GM12878 (cell line): ENCODE measurements around the gene SPATA32. TPM values are rescaled to one million over a fixed set of nuclear protein-coding genes. Genes with fewer than 3 reads are reported as not detected.
A peak's percentile ranks its signal among the peaks of the same experiment; 100 is the strongest.

ENCODE experiments used
- ATAC-seq: fragments of 200-7000 bp; cut with Tn5 transposase; 3 replicates; pipeline ENCODE4 v1.9.1; 2020; ENCODE audit warnings: mild to moderate bottlenecking, moderate library complexity
- BruUV-seq: library from RNA; stranded (reverse); fragments of 400-500 nt; replicated peaks from 2 replicates; lab custom pipeline; 2021; lab: Mats Ljungman, UMichigan
- CTCF ChIA-PET: fragments of 300-600 bp; sonication (Branson Sonifier 250); formaldehyde crosslinking; extraction: SDS; loops from one replicate; lab custom pipeline; 2021; ENCODE audit warnings: inconsistent platforms; lab: Yijun Ruan, JAX
- POLR2A ChIA-PET: fragments of 350-600 bp; formaldehyde crosslinking; extraction: SDS; loops from one replicate; lab custom pipeline; 2021; ENCODE audit warnings: inconsistent platforms; lab: Charles Lee
- RAD21 ChIA-PET: fragments of 300-600 bp; sonication (Branson Sonifier 250); formaldehyde crosslinking; loops from one replicate; lab custom pipeline; 2023; ENCODE audit warnings: antibody characterized with exemption; ENCODE audit not compliant: unreplicated experiment; lab: Charles Lee
- SMC1A ChIA-PET: fragments of 300-600 bp; sonication (Branson Sonifier 250); formaldehyde crosslinking; loops from one replicate; lab custom pipeline; 2023; ENCODE audit not compliant: unreplicated experiment, uncharacterized antibody; lab: Charles Lee
- DNase-seq: peaks from one replicate; pipeline ENCODE4 v3.0.0-alpha.2; 2011; ENCODE audit warnings: low read depth, low spot score
- FAIRE-seq: peaks from 3 replicates; lab custom pipeline; 2011; peaks lifted over from hg19 to GRCh38; lab: Jason Lieb, UNC
- H2AFZ ChIP-seq: 2 replicates; pipeline ENCODE4 v1.6.0; 2011; ENCODE audit warnings: low read depth, low read length, control low read depth; ENCODE audit not compliant: control insufficient read depth
- H3K27ac ChIP-seq: 2 replicates; pipeline ENCODE4 v1.5.1; 2011; ENCODE audit warnings: control low read depth; ENCODE audit not compliant: control insufficient read depth, insufficient read depth
- H3K27me3 ChIP-seq, 2 experiments: replicated peaks in 1 of 2; 2 replicates each; pipeline versions ENCODE4 v1.6.0 to v1.6.1; 2011; ENCODE audit warnings: low read length in 1 of 2; ENCODE audit not compliant: control insufficient read depth in 2 of 2, insufficient read depth in 2 of 2
- H3K36me3 ChIP-seq, 2 experiments: 2 replicates each; pipeline ENCODE4 v1.5.1; 2011; ENCODE audit warnings: low read length in 1 of 2; ENCODE audit not compliant: control insufficient read depth in 2 of 2, insufficient read depth in 2 of 2
- H3K4me1 ChIP-seq: 2 replicates; pipeline ENCODE4 v1.6.1; 2011; ENCODE audit warnings: mild to moderate bottlenecking, low read length, moderate library complexity, mixed read lengths; ENCODE audit not compliant: control insufficient read depth, insufficient read depth
- H3K4me2 ChIP-seq: 2 replicates; pipeline ENCODE4 v1.6.0; 2011; ENCODE audit warnings: control low read depth; ENCODE audit not compliant: control insufficient read depth, insufficient read depth
- H3K4me3 ChIP-seq: fragments of 200-600 bp; sonication (generic); 2 replicates; pipeline ENCODE4 v1.5.1; 2016
- H3K79me2 ChIP-seq: 2 replicates; pipeline ENCODE4 v1.6.0; 2011; ENCODE audit warnings: low read length; ENCODE audit not compliant: control insufficient read depth, insufficient read depth
- H3K9ac ChIP-seq: 2 replicates; pipeline ENCODE4 v1.8.0; 2011; ENCODE audit warnings: low read length, control low read depth, mixed read lengths; ENCODE audit not compliant: control insufficient read depth, insufficient read depth
- H3K9me3 ChIP-seq: replicated peaks from 3 replicates; pipeline ENCODE4 v1.5.1; 2011; ENCODE audit warnings: mild to moderate bottlenecking, low read length; ENCODE audit not compliant: control insufficient read depth, insufficient read depth
- H4K20me1 ChIP-seq: 2 replicates; pipeline ENCODE4 v1.6.0; 2011; ENCODE audit not compliant: control insufficient read depth, insufficient read depth
- ATF7 ChIP-seq: fragments of 450-650 bp; IDR thresholded peaks from 2 replicates; pipeline ENCODE4 v1.6.1; 2016; ENCODE audit warnings: low read depth, mild to moderate bottlenecking
- CEBPB ChIP-seq, 2 experiments: fragments of 150-350 bp in 1 of 2; IDR thresholded peaks; 2 replicates each; pipeline ENCODE4 v1.6.1; 2012 to 2014; ENCODE audit warnings: low read depth in 2 of 2, low read length in 2 of 2, borderline replicate concordance in 1 of 2, inconsistent platforms in 1 of 2
- HDAC6 ChIP-seq: fragments of 200-600 bp; sonication (generic); IDR thresholded peaks from one replicate; pipeline ENCODE4 v1.8.0; 2017; ENCODE audit warnings: antibody characterized with exemption; ENCODE audit not compliant: unreplicated experiment
- HDGF ChIP-seq: fragments of 450-650 bp; IDR thresholded peaks from 2 replicates; pipeline ENCODE4 v1.6.1; 2016; ENCODE audit warnings: antibody characterized with exemption
- IKZF1 ChIP-seq: fragments of 450-650 bp; conservative IDR thresholded peaks from 2 replicates; pipeline ENCODE4 v1.6.1; 2017; ENCODE audit warnings: antibody characterized with exemption, mild to moderate bottlenecking
- IKZF2 ChIP-seq, 2 experiments: fragments of 450-650 bp; IDR thresholded peaks; 2 replicates each; pipeline ENCODE4 v1.6.1; 2017; ENCODE audit warnings: mild to moderate bottlenecking in 2 of 2, moderate library complexity in 2 of 2
- JUNB ChIP-seq: IDR thresholded peaks from 2 replicates; pipeline ENCODE4 v1.6.1; 2016; ENCODE audit warnings: antibody characterized with exemption, mild to moderate bottlenecking
- LARP7 ChIP-seq: fragments of 450-650 bp; IDR thresholded peaks from 2 replicates; pipeline ENCODE4 v1.6.1; 2017; ENCODE audit warnings: mild to moderate bottlenecking
- NFIC ChIP-seq: IDR thresholded peaks from 2 replicates; pipeline ENCODE4 v1.6.1; 2012; ENCODE audit warnings: low read depth, mild to moderate bottlenecking, inconsistent platforms, low read length, moderate library complexity
- POLR2A ChIP-seq: IDR thresholded peaks from 2 replicates; pipeline ENCODE4 v1.6.1; 2011; ENCODE audit warnings: low read depth, mild to moderate bottlenecking, low read length
- RB1 ChIP-seq: fragments of 450-650 bp; formaldehyde crosslinking; IDR thresholded peaks from 2 replicates; pipeline ENCODE4 v1.6.1; 2017; ENCODE audit warnings: mild to moderate bottlenecking, borderline replicate concordance
- SIX5 ChIP-seq: IDR thresholded peaks from 2 replicates; pipeline ENCODE4 v1.6.1; 2011; ENCODE audit warnings: mild to moderate bottlenecking, low read depth, low read length, moderate library complexity; ENCODE audit not compliant: severe bottlenecking
- SRF ChIP-seq, 2 experiments: IDR thresholded peaks; 2 replicates each; pipeline ENCODE4 v1.6.1; 2011; ENCODE audit warnings: low read depth in 2 of 2, low read length in 2 of 2, mild to moderate bottlenecking in 1 of 2, moderate library complexity in 1 of 2
- ZNF24 ChIP-seq: fragments of 450-650 bp; IDR thresholded peaks from 2 replicates; pipeline ENCODE4 v1.6.1; 2017; ENCODE audit warnings: antibody characterized with exemption, mild to moderate bottlenecking
- ZSCAN29 ChIP-seq: fragments of 450-650 bp; IDR thresholded peaks from 2 replicates; pipeline ENCODE4 v1.6.1; 2017; ENCODE audit warnings: mild to moderate bottlenecking, moderate library complexity
- WGBS: methylation state at CpG from one replicate; pipeline ENCODE4 v1.1.6; 2016; ENCODE audit warnings: low lambda C conversion rate; ENCODE audit not compliant: insufficient replicate concordance, insufficient coverage; ENCODE audit errors: missing lambda C conversion rate; 5-methylcytosine and 5-hydroxymethylcytosine counted together
- in situ Hi-C: fragments of 300-500 bp; cut with MboI; formaldehyde crosslinking; loops from 9 replicates; pipeline ENCODE4 v1.14.3; 2018; ENCODE audit warnings: mixed read lengths
- intact Hi-C: fragments of 100-400 bp; cut with micrococcal nuclease; formaldehyde crosslinking; loops from one replicate; pipeline ENCODE4 v1.14.2; 2022; ENCODE audit not compliant: unreplicated experiment
- polyA plus RNA-seq, 11 experiments: library from polyadenylated mRNA; depleted of rRNA in 4 of 11; unstranded in 6 of 11; stranded (reverse) in 5 of 11; fragments of >200 nt; fragmentation: Nextera tagmentation in 4 of 11; fragmentation: Illumina TruSeq in 1 of 11; extraction: Ambion mirVana in 4 of 11; extraction: Trizol in 1 of 11; gene quantifications; 1 replicate in 1 of 11; 2 replicates in 10 of 11; pipeline versions ENCODE4 v1.2.1 to v1.2.3, GENCODE V29; 2011 to 2016; ENCODE audit warnings: inconsistent platforms in 2 of 11, missing spikeins in 2 of 11, low read depth in 1 of 11
- total RNA-seq, 4 experiments: library from RNA; depleted of rRNA in 3 of 4; stranded (reverse); fragments of >200 nt in 3 of 4; fragmentation: Illumina TruSeq in 1 of 4; extraction: Trizol in 1 of 4; gene quantifications; 2 replicates each; pipeline versions ENCODE4 v1.2.1 to v1.2.3, GENCODE V29; 2013 to 2021
- TF ChIP-seq, protein P1 (sequence below): fragments of 450-650 bp; IDR thresholded peaks from 2 replicates; pipeline ENCODE4 v1.6.1; 2014; ENCODE audit warnings: mild to moderate bottlenecking
- TF ChIP-seq, protein P2 (sequence below): fragments of 450-650 bp; conservative IDR thresholded peaks from 2 replicates; pipeline ENCODE4 v1.6.1; 2017; ENCODE audit warnings: mild to moderate bottlenecking, moderate library complexity
- TF ChIP-seq, protein P3 (sequence below): fragments of 450-650 bp; IDR thresholded peaks from 2 replicates; pipeline ENCODE4 v1.6.1; 2016; ENCODE audit warnings: mild to moderate bottlenecking
- TF ChIP-seq, protein P4 (sequence below): IDR thresholded peaks from 2 replicates; pipeline ENCODE4 v1.6.1; 2011; ENCODE audit warnings: mild to moderate bottlenecking, low read depth, low read length, moderate library complexity; ENCODE audit not compliant: insufficient replicate concordance

SPATA32 gene
- total and polyA plus RNA-seq, 10 of the 15 experiments (the other 5 are each of a cell fraction or from before 2014, with no cell fraction given) = 0.03 to 0.35 (median 0.11) TPM; not detected in 3

DNA sequence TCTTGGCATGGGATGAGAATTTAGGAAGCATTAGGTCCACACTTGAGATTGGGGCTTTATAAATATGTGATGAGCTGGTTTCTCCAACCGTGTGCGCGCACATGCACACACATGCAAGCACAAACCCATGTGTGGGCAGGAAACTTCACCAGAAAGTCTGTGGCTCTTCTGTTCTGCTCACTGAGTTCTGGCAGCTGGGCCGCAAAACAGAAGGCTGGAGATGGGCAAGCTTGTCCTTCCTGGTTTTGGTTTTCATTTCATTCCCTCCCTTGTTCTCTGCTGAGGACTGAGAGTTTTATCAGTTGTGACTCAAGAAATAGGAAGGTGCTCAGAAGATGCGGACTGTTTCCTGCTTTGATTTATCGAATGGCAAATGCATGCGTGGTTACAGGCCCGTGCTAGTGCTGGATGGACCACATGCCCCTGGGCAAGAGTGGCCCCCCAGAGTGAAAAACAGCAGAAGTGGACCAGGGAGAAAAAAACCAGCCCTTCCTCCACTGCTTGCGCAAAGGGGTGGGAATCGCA, 40.8 kb upstream of the SPATA32 start:
- H3K4me2 ChIP-seq = peak overlapping the region; percentile 71
- no peaks in the 10 kb centered on the region for H4K20me1 ChIP-seq
- H3K9me3 ChIP-seq = no peaks in the 10 kb centered on the region; the same call in 2 of the 3 replicates
- WGBS = 11% methylated on average over 10 of the region's 10 CpGs
- ChIA-PET SMC1A (interaction anchor here (0.7 to 17.3 kb wide), 11 partner anchors 9 to 107 kb away, joined by 3 to 171 read pairs (median 4); partner anchors contain the start of gene MAP3K14), RAD21 (interaction anchor here (0.8 to 12.1 kb wide), 12 partner anchors 10 to 84 kb away, joined by 3 to 216 read pairs (median 5); partner anchors contain the start of genes FMNL1 and MAP3K14), POLR2A (interaction anchor here (0.8 to 11.6 kb wide), 7 partner anchors 8 to 142 kb away, joined by 4 to 203 read pairs (median 8); partner anchors contain the start of genes HEXIM2 and MAP3K14), CTCF (interaction anchor here (0.7 to 6.1 kb wide), 7 partner anchors 12 to 87 kb away, joined by 3 to 103 read pairs (median 4); partner anchors contain the start of gene MAP3K14)
- H3K27me3 ChIP-seq = no peaks in the 10 kb centered on the region
- peaks cover 83% of the 10 kb centered on the region for H3K4me1 ChIP-seq
- H3K79me2 ChIP-seq = peaks cover 81% of the 10 kb centered on the region
- peak overlapping the region; percentile 69 for H3K4me3 ChIP-seq
- H3K36me3 ChIP-seq = peaks cover 3 to 10% of the 10 kb centered on the region in 2 experiments; a peak in 2 of 4 replicates
- ATAC-seq = peak; percentile 71
- BruUV-seq = TSS peak; percentile 31
- DNase-seq = peak; percentile 89
- H3K27ac ChIP-seq = peak overlapping the region; percentile 89
- intact Hi-C loops (loop anchor here (1.0 to 5.0 kb wide), 4 partner anchors 13 to 155 kb away; partner anchors contain the start of gene HEXIM1), in situ Hi-C loops (no loop called here)
- H2AFZ ChIP-seq = no peak overlapping the region
- peak; percentile 64 for FAIRE-seq
- peak overlapping the region; percentile 66 for H3K9ac ChIP-seq
- TF ChIP-seq NFIC (peak; percentile 60; the same call in 1 of the 2 replicates), CEBPB (IDR thresholded peaks at IDR 0.05; ENCODE audit: borderline replicate concordance in 1 of 2, low read depth in 2 of 2, low read length in 2 of 2) (no peak), ZSCAN29 (no peak), HDAC6 (no peak), SIX5 (peak; percentile 3), RB1 (no peak), IKZF2 (IDR thresholded peaks at IDR 0.05) (peak; percentile 93), SRF (IDR thresholded peaks at IDR 0.05; ENCODE audit: low read depth in 2 of 2, low read length in 2 of 2) (peak in 1 of 2 experiments; percentile 64; a peak in 1 of 4 replicates), POLR2A (peak; percentile 48; the same call in 1 of the 2 replicates), ZNF24 (no peak), ATF7 (no peak), LARP7 (no peak), HDGF (no peak; the same call in 1 of the 2 replicates), IKZF1 (peak; percentile 86), JUNB (peak; percentile 13; the same call in 1 of the 2 replicates)
- TF ChIP-seq, protein P1, sequence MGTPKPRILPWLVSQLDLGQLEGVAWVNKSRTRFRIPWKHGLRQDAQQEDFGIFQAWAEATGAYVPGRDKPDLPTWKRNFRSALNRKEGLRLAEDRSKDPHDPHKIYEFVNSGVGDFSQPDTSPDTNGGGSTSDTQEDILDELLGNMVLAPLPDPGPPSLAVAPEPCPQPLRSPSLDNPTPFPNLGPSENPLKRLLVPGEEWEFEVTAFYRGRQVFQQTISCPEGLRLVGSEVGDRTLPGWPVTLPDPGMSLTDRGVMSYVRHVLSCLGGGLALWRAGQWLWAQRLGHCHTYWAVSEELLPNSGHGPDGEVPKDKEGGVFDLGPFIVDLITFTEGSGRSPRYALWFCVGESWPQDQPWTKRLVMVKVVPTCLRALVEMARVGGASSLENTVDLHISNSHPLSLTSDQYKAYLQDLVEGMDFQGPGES = no peak
- TF ChIP-seq, protein P2, sequence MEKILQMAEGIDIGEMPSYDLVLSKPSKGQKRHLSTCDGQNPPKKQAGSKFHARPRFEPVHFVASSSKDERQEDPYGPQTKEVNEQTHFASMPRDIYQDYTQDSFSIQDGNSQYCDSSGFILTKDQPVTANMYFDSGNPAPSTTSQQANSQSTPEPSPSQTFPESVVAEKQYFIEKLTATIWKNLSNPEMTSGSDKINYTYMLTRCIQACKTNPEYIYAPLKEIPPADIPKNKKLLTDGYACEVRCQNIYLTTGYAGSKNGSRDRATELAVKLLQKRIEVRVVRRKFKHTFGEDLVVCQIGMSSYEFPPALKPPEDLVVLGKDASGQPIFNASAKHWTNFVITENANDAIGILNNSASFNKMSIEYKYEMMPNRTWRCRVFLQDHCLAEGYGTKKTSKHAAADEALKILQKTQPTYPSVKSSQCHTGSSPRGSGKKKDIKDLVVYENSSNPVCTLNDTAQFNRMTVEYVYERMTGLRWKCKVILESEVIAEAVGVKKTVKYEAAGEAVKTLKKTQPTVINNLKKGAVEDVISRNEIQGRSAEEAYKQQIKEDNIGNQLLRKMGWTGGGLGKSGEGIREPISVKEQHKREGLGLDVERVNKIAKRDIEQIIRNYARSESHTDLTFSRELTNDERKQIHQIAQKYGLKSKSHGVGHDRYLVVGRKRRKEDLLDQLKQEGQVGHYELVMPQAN = peak; percentile 39
- TF ChIP-seq, protein P3, sequence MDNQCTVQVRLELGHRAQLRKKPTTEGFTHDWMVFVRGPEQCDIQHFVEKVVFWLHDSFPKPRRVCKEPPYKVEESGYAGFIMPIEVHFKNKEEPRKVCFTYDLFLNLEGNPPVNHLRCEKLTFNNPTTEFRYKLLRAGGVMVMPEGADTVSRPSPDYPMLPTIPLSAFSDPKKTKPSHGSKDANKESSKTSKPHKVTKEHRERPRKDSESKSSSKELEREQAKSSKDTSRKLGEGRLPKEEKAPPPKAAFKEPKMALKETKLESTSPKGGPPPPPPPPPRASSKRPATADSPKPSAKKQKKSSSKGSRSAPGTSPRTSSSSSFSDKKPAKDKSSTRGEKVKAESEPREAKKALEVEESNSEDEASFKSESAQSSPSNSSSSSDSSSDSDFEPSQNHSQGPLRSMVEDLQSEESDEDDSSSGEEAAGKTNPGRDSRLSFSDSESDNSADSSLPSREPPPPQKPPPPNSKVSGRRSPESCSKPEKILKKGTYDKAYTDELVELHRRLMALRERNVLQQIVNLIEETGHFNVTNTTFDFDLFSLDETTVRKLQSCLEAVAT = 0 out of 2 replicates have a peak, but pooled peaks have one; percentile 58
- TF ChIP-seq, protein P4, sequence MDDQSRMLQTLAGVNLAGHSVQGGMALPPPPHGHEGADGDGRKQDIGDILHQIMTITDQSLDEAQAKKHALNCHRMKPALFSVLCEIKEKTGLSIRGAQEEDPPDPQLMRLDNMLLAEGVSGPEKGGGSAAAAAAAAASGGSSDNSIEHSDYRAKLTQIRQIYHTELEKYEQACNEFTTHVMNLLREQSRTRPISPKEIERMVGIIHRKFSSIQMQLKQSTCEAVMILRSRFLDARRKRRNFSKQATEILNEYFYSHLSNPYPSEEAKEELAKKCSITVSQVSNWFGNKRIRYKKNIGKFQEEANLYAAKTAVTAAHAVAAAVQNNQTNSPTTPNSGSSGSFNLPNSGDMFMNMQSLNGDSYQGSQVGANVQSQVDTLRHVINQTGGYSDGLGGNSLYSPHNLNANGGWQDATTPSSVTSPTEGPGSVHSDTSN = peak; percentile 47
